Mesothelial cell of epicardium (in vitro differentiated cells): ENCODE results near the gene TLCD5. TPM values are rescaled to one million over a fixed set of nuclear protein-coding genes. Genes with fewer than 3 reads are reported as not detected.

Experiments used
- DNase-seq, 2 experiments: peaks; one replicate each; pipeline ENCODE4 v3.0.0; 2021; ENCODE audit warnings: low spot score in 2 of 2; ENCODE audit not compliant: unreplicated experiment in 2 of 2
- H3K27ac Mint-ChIP-seq: 2 replicates; pipeline ENCODE4 v1.8.0; 2021; ENCODE audit warnings: mixed read lengths
- H3K27me3 Mint-ChIP-seq: 2 replicates; pipeline ENCODE4 v1.8.0; 2021; ENCODE audit warnings: low read depth, mixed read lengths
- H3K36me3 Mint-ChIP-seq: 2 replicates; pipeline ENCODE4 v1.8.0; 2021; ENCODE audit warnings: mixed read lengths
- H3K4me1 Mint-ChIP-seq: 2 replicates; pipeline ENCODE4 v1.8.0; 2021; ENCODE audit warnings: mixed read lengths
- H3K4me3 Mint-ChIP-seq: 2 replicates; pipeline ENCODE4 v1.8.0; 2021; ENCODE audit warnings: mild to moderate bottlenecking, moderate library complexity, mixed read lengths
- H3K9me3 Mint-ChIP-seq: 2 replicates; pipeline ENCODE4 v1.8.0; 2021; ENCODE audit warnings: mixed read lengths
- total RNA-seq: library from RNA; stranded (reverse); gene quantifications from 3 replicates; pipeline ENCODE4 v1.2.1, GENCODE V29; 2021
- TF ChIP-seq, protein P1 (sequence below): fragments of 200-600 bp; sonication (generic); IDR thresholded peaks from one replicate; pipeline ENCODE4 v1.5.0; 2021; ENCODE audit warnings: antibody characterized with exemption; ENCODE audit not compliant: unreplicated experiment

Gene TLCD5
- total RNA-seq, 1 donor from 2014 or later = 15.6 TPM

DNA sequence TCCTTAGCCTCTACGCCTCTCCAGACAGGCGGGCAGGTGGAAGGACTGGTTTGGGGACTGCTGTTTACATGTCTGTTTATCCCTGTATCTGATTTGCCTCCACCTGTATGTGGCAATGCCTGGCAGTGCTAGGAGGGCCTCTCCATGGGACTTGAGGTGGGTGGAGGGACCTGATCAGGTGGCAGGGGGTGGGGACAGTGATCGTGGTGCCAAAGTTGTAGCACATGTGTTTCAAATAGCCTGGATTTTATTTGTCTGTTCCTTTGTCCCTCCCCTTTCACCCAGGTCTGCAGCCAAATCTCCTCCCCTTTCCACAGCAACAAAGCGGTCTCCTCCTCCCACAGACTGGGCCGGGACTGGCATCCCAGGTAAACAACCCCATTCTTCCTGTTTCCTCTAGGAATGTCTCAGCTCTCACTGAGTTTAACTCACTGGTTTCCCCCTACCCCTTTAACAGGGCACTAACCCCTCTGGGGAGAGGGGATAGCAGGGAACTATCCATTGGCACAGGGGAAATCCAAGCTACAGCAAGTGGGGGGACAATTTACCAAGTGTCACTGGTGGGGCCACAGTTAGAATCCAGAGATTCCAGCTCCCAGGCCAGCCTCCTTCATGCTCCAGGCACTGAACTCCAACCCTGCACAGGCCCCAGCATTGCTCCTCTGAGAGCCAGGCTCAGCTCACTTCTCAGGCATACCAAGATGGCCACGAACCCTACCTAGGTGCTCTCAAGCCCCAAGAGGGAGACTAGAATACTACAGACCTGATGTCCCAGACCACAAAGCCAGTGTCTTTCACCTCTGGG, 22.9 kb upstream of the TLCD5 start:
- no peaks in the 10 kb centered on the region for H3K9me3 Mint-ChIP-seq
- DNase-seq = no peak

DNA sequence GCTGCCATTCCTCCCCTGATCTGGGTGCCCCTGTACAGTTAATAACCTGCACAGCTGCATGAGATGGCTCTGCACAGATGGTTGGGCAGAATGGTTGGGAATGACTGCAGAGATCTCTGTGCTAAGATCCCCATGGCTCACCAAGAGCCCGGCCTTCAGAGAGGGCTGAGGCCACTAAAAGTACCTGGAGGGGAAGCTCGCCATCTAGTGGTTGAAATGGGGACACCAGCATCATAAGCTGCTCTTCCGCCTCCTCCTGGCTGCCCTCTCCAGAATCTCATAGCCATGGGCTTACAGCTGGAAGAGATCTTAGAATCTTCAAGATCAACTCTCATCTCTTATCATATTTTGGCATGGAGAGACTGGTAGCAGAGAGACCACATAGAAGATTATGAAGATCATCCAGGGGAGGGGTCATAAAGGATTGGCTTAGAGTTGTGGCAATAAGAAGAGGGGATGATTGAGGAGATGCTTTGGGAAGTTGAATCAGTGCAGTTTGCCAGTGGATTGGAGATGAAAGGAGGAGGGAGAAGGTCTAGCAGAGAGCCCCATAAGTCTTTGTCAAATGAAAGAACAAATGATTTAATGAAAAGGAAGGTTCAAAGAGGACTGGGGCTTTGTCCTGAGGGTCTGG, 22.0 kb upstream of the TLCD5 start:
- H3K27ac Mint-ChIP-seq = no peak overlapping the region
- peak in 1 of 2 experiments; percentile 58 for DNase-seq
- no peaks in the 10 kb centered on the region for H3K9me3 Mint-ChIP-seq
- no peak overlapping the region for H3K4me3 Mint-ChIP-seq
- H3K4me1 Mint-ChIP-seq = peaks cover 15% of the 10 kb centered on the region
- TF ChIP-seq, protein P1, sequence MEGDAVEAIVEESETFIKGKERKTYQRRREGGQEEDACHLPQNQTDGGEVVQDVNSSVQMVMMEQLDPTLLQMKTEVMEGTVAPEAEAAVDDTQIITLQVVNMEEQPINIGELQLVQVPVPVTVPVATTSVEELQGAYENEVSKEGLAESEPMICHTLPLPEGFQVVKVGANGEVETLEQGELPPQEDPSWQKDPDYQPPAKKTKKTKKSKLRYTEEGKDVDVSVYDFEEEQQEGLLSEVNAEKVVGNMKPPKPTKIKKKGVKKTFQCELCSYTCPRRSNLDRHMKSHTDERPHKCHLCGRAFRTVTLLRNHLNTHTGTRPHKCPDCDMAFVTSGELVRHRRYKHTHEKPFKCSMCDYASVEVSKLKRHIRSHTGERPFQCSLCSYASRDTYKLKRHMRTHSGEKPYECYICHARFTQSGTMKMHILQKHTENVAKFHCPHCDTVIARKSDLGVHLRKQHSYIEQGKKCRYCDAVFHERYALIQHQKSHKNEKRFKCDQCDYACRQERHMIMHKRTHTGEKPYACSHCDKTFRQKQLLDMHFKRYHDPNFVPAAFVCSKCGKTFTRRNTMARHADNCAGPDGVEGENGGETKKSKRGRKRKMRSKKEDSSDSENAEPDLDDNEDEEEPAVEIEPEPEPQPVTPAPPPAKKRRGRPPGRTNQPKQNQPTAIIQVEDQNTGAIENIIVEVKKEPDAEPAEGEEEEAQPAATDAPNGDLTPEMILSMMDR = peak; percentile 77
- peaks cover 2% of the 10 kb centered on the region for H3K27me3 Mint-ChIP-seq
- no peaks in the 10 kb centered on the region for H3K36me3 Mint-ChIP-seq

More for the DNA sequence above, 22.9 kb upstream of the TLCD5 start:
- Mint-ChIP-seq H3K36me3 (no peaks in the 10 kb centered on the region), H3K4me1 (peaks cover 15% of the 10 kb centered on the region), H3K27ac (peak overlapping the region; percentile 44), H3K27me3 (peaks cover 2% of the 10 kb centered on the region), H3K4me3 (no peak overlapping the region)
- TF ChIP-seq, protein P1 = no peak

DNA sequence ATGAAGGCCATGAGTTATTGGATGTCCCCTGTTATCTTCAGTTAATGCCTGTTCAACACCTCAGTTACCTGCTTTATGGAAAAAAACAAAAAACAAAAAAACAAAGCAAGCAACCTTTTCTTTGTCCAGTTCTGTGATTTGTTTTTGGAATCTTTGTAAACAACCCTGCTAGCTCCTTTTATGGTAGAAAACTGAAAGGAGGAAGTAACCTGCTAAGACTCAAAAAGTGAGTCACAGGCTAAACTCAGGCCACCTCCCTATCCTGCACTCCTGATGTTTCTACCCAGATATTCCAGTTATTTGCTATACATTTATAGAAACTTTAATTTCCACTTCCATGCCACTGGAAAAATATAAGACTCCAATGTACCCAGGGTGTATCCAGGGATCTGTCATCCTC, 20.6 kb upstream of the TLCD5 start:
- TF ChIP-seq, protein P1 = no peak
- Mint-ChIP-seq H3K4me3 (no peak overlapping the region), H3K27ac (no peak overlapping the region), H3K36me3 (no peaks in the 10 kb centered on the region), H3K9me3 (no peaks in the 10 kb centered on the region), H3K27me3 (peaks cover 2% of the 10 kb centered on the region), H3K4me1 (peaks cover 14% of the 10 kb centered on the region)
- DNase-seq = no peak

DNA sequence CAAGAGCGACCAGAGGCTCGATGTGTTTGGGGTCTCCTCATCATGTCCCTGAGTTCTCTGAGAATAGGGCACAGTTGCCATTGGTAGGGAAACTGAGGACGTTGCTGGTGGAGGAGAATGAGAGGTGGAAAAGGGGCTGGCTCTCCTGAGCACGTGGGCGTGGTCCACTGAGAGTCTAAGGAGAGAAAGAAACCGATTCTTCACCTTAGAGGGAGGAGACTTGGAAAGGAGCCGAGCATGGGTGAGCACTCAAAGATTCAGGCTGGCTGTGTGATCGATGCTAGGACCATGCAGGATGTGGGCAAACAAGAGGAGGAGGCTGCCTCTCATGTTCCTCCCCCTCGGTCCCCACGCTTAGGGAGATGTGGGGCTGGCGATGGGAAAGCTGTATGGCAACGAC, 19.8 kb upstream of the TLCD5 start:
- Mint-ChIP-seq H3K9me3 (no peaks in the 10 kb centered on the region), H3K4me1 (peaks cover 10% of the 10 kb centered on the region), H3K36me3 (no peaks in the 10 kb centered on the region), H3K4me3 (no peak overlapping the region), H3K27ac (no peak overlapping the region), H3K27me3 (peaks cover 2% of the 10 kb centered on the region)
- no peak for DNase-seq
- TF ChIP-seq, protein P1 = no peak

DNA sequence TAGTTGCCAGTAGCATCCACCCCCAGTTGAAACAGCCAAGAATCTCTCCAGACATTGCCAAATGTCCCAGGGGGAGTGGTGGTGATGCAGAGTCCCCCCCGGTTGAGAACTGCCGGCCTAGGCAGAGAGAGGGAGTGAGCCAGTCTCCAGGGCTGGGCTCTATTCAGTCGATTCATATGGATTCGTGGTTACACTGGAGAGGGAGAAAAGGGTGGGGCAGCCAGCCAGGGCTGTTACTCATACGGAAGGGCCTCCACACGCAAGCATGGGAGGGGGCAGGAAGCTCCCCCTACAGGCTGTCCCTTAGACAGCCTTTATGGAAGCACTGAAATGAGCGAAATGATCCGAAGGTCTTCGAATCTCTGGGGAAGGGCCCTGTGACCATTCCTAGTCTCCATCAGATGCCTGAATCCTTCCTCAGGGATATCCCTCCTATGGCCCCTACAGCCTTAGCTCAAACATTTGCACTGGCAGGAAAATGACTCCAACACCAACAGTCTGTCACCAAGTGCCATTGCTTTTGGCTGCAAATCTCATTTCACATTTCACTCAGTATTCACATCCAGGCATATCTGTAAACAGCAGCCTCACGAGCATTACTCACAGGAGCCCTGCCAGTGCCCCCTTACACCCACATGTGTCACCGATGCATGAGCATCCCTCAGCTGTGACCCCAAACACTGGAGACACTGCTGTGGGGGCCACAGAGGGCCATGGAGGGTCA, 18.4 kb upstream of the TLCD5 start:
- Mint-ChIP-seq H3K27ac (no peak overlapping the region), H3K4me3 (no peak overlapping the region), H3K27me3 (peaks cover 2% of the 10 kb centered on the region), H3K36me3 (no peaks in the 10 kb centered on the region), H3K4me1 (peaks cover 9% of the 10 kb centered on the region), H3K9me3 (no peaks in the 10 kb centered on the region)
- DNase-seq = no peak
- TF ChIP-seq, protein P1 = no peak
